GM23338 (cell line): ENCODE results near the gene ICAM2. TPM values are rescaled to one million over a fixed set of nuclear protein-coding genes. Genes with fewer than 3 reads are reported as not detected.

ENCODE experiments used
- ATAC-seq: fragments of 200-7000 bp; cut with Tn5 transposase; 3 replicates; pipeline ENCODE4 v1.9.1; 2020
- DNase-seq: peaks from one replicate; pipeline ENCODE4 v3.0.0-alpha.2; 2015; ENCODE audit warnings: low spot score
- H2AFZ ChIP-seq: fragments of 200-600 bp; sonication (generic); 2 replicates; pipeline ENCODE4 v1.8.0; 2016; ENCODE audit warnings: antibody characterized with exemption, mild to moderate bottlenecking, moderate library complexity
- H3F3A ChIP-seq: fragments of 200-600 bp; sonication (generic); replicated peaks from 2 replicates; pipeline ENCODE4 v1.8.0; 2017; ENCODE audit warnings: antibody characterized with exemption, mixed run types, low read depth
- H3K27ac ChIP-seq: fragments of 200-600 bp; sonication (generic); 2 replicates; pipeline ENCODE4 v1.6.1; 2016; ENCODE audit warnings: low read depth
- H3K27me3 ChIP-seq: fragments of 200-600 bp; sonication (generic); 2 replicates; pipeline ENCODE4 v1.8.0; 2016; ENCODE audit warnings: mild to moderate bottlenecking, mixed run types, moderate library complexity; ENCODE audit not compliant: insufficient read depth
- H3K36me3 ChIP-seq: fragments of 200-600 bp; sonication (generic); 2 replicates; pipeline ENCODE4 v1.8.0; 2016; ENCODE audit warnings: mild to moderate bottlenecking; ENCODE audit not compliant: insufficient read depth
- H3K4me1 ChIP-seq: fragments of 200-600 bp; sonication (generic); 2 replicates; pipeline ENCODE4 v1.8.0; 2016; ENCODE audit warnings: mild to moderate bottlenecking, moderate library complexity; ENCODE audit not compliant: insufficient read depth
- H3K4me2 ChIP-seq: fragments of 200-600 bp; sonication (generic); 2 replicates; pipeline ENCODE4 v1.7.1; 2017; ENCODE audit warnings: mixed run types
- H3K4me3 ChIP-seq: fragments of 200-600 bp; sonication (generic); 2 replicates; pipeline ENCODE4 v1.6.1; 2016; ENCODE audit warnings: mixed run types
- H3K79me2 ChIP-seq: fragments of 200-600 bp; sonication (generic); replicated peaks from 2 replicates; pipeline ENCODE4 v1.8.0; 2017; ENCODE audit warnings: mild to moderate bottlenecking; ENCODE audit not compliant: insufficient read depth
- H3K9me2 ChIP-seq: fragments of 200-600 bp; sonication (generic); 2 replicates; pipeline ENCODE4 v1.8.0; 2017; ENCODE audit not compliant: insufficient read depth
- H4K20me1 ChIP-seq: fragments of 200-600 bp; sonication (generic); replicated peaks from 2 replicates; pipeline ENCODE4 v1.8.0; 2017; ENCODE audit warnings: mild to moderate bottlenecking; ENCODE audit not compliant: insufficient read depth
- H3K27ac Mint-ChIP-seq: 2 replicates; pipeline ENCODE4 v1.8.0; 2020; ENCODE audit warnings: inconsistent platforms, mild to moderate bottlenecking, moderate library complexity, mixed read lengths
- H3K27me3 Mint-ChIP-seq: 3 replicates; pipeline ENCODE4 v1.8.0; 2022; ENCODE audit warnings: low read depth, mild to moderate bottlenecking, moderate library complexity, mixed read lengths, inconsistent platforms; ENCODE audit not compliant: insufficient read depth, poor library complexity
- H3K36me3 Mint-ChIP-seq: 3 replicates; pipeline ENCODE4 v1.8.0; 2021; ENCODE audit warnings: low read depth, mild to moderate bottlenecking, inconsistent platforms, moderate library complexity, mixed read lengths
- H3K4me1 Mint-ChIP-seq: 3 replicates; pipeline ENCODE4 v1.8.0; 2020; ENCODE audit warnings: mild to moderate bottlenecking, inconsistent platforms, mixed read lengths
- H3K4me3 Mint-ChIP-seq: 3 replicates; pipeline ENCODE4 v1.8.0; 2021; ENCODE audit warnings: moderate library complexity, mild to moderate bottlenecking, inconsistent platforms, mixed read lengths
- H3K9me3 Mint-ChIP-seq: 3 replicates; pipeline ENCODE4 v1.8.0; 2020; ENCODE audit warnings: moderate library complexity, mild to moderate bottlenecking, inconsistent platforms, mixed read lengths
- EZH2phosphoT487 ChIP-seq: fragments of 200-600 bp; sonication (generic); IDR thresholded peaks from one replicate; pipeline ENCODE4 v1.8.1; 2018; ENCODE audit warnings: antibody characterized with exemption; ENCODE audit not compliant: unreplicated experiment
- JUNB ChIP-seq: IDR thresholded peaks from one replicate; pipeline ENCODE4 v1.6.1; 2016; ENCODE audit warnings: antibody characterized with exemption; ENCODE audit not compliant: unreplicated experiment
- NANOG ChIP-seq: IDR thresholded peaks from 2 replicates; pipeline ENCODE4 v1.6.1; 2016; ENCODE audit warnings: antibody characterized with exemption, borderline replicate concordance
- STAT1 ChIP-seq: IDR thresholded peaks from one replicate; pipeline ENCODE4 v1.6.1; 2016; ENCODE audit warnings: antibody characterized with exemption; ENCODE audit not compliant: unreplicated experiment
- ZNF114 ChIP-seq: fragments of 250-450 bp; sonication (Bioruptor Pico); IDR thresholded peaks from 2 replicates; pipeline ENCODE4 v1.5.0; 2020; ENCODE audit warnings: mild to moderate bottlenecking, moderate library complexity
- ZNF331 ChIP-seq: fragments of 250-450 bp; sonication (Bioruptor Pico); IDR thresholded peaks from 2 replicates; pipeline ENCODE4 v1.5.0; 2020; ENCODE audit warnings: low read depth, mild to moderate bottlenecking, moderate library complexity
- polyA plus RNA-seq: library from polyadenylated mRNA; unstranded; fragments of >200 nt; fragmentation: Nextera tagmentation; extraction: Ambion mirVana; gene quantifications from 2 replicates; pipeline ENCODE4 v1.2.1, GENCODE V29; 2016
- total RNA-seq: library from RNA; depleted of rRNA; stranded (reverse); fragments of >200 nt; shearing (Covaris generic); gene quantifications from 2 replicates; pipeline ENCODE4 v1.2.3, GENCODE V29; 2014
- TF ChIP-seq, protein P1 (sequence below): IDR thresholded peaks from 2 replicates; pipeline ENCODE4 v1.6.1; 2016; ENCODE audit warnings: antibody characterized with exemption
- TF ChIP-seq, protein P2 (sequence below): fragments of 250-450 bp; sonication (Bioruptor Pico); IDR thresholded peaks from 2 replicates; pipeline ENCODE4 v1.5.0; 2020; ENCODE audit warnings: mild to moderate bottlenecking, moderate library complexity
- TF ChIP-seq, protein P3 (sequence below), 2 experiments: fragments of 200-600 bp in 1 of 2; sonication (generic) in 1 of 2; conservative IDR thresholded peaks; 2 replicates each; pipeline versions ENCODE4 v1.5.1 to v1.6.1; 2016 to 2017; ENCODE audit warnings: antibody characterized with exemption in 2 of 2, low read depth in 2 of 2, mild to moderate bottlenecking in 2 of 2, moderate library complexity in 1 of 2

ICAM2 gene
- total and polyA plus RNA-seq, 2 experiments from 2014 or later: 0.31 to 0.86 TPM

DNA sequence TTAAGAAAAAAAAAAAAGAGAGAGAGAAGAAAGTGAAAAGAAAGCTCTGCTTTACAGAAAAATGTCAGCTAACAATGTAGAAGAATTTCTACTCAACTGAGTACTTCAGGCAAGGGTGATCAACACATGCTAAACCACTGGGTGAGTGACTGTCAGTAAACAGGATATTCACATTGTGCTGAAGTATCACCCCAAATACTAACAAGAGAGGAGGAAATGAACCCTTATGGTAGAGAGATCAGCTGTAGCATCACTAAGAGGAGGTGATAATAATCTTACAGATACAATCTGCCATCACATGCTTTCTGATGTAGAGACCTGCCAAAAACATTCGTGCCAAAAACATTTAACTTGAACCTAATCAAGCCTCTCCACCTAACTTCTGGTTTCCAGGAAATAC, 30.7 kb upstream of the ICAM2 start:
- TF ChIP-seq ZNF331 (CRISPR knock-in tag) (no peak), NANOG (no peak), JUNB (no peak), ZNF114 (CRISPR knock-in tag) (no peak), STAT1 (no peak), EZH2phosphoT487 (no peak)
- TF ChIP-seq, protein P1, sequence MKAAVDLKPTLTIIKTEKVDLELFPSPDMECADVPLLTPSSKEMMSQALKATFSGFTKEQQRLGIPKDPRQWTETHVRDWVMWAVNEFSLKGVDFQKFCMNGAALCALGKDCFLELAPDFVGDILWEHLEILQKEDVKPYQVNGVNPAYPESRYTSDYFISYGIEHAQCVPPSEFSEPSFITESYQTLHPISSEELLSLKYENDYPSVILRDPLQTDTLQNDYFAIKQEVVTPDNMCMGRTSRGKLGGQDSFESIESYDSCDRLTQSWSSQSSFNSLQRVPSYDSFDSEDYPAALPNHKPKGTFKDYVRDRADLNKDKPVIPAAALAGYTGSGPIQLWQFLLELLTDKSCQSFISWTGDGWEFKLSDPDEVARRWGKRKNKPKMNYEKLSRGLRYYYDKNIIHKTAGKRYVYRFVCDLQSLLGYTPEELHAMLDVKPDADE: no peak
- TF ChIP-seq, protein P2, sequence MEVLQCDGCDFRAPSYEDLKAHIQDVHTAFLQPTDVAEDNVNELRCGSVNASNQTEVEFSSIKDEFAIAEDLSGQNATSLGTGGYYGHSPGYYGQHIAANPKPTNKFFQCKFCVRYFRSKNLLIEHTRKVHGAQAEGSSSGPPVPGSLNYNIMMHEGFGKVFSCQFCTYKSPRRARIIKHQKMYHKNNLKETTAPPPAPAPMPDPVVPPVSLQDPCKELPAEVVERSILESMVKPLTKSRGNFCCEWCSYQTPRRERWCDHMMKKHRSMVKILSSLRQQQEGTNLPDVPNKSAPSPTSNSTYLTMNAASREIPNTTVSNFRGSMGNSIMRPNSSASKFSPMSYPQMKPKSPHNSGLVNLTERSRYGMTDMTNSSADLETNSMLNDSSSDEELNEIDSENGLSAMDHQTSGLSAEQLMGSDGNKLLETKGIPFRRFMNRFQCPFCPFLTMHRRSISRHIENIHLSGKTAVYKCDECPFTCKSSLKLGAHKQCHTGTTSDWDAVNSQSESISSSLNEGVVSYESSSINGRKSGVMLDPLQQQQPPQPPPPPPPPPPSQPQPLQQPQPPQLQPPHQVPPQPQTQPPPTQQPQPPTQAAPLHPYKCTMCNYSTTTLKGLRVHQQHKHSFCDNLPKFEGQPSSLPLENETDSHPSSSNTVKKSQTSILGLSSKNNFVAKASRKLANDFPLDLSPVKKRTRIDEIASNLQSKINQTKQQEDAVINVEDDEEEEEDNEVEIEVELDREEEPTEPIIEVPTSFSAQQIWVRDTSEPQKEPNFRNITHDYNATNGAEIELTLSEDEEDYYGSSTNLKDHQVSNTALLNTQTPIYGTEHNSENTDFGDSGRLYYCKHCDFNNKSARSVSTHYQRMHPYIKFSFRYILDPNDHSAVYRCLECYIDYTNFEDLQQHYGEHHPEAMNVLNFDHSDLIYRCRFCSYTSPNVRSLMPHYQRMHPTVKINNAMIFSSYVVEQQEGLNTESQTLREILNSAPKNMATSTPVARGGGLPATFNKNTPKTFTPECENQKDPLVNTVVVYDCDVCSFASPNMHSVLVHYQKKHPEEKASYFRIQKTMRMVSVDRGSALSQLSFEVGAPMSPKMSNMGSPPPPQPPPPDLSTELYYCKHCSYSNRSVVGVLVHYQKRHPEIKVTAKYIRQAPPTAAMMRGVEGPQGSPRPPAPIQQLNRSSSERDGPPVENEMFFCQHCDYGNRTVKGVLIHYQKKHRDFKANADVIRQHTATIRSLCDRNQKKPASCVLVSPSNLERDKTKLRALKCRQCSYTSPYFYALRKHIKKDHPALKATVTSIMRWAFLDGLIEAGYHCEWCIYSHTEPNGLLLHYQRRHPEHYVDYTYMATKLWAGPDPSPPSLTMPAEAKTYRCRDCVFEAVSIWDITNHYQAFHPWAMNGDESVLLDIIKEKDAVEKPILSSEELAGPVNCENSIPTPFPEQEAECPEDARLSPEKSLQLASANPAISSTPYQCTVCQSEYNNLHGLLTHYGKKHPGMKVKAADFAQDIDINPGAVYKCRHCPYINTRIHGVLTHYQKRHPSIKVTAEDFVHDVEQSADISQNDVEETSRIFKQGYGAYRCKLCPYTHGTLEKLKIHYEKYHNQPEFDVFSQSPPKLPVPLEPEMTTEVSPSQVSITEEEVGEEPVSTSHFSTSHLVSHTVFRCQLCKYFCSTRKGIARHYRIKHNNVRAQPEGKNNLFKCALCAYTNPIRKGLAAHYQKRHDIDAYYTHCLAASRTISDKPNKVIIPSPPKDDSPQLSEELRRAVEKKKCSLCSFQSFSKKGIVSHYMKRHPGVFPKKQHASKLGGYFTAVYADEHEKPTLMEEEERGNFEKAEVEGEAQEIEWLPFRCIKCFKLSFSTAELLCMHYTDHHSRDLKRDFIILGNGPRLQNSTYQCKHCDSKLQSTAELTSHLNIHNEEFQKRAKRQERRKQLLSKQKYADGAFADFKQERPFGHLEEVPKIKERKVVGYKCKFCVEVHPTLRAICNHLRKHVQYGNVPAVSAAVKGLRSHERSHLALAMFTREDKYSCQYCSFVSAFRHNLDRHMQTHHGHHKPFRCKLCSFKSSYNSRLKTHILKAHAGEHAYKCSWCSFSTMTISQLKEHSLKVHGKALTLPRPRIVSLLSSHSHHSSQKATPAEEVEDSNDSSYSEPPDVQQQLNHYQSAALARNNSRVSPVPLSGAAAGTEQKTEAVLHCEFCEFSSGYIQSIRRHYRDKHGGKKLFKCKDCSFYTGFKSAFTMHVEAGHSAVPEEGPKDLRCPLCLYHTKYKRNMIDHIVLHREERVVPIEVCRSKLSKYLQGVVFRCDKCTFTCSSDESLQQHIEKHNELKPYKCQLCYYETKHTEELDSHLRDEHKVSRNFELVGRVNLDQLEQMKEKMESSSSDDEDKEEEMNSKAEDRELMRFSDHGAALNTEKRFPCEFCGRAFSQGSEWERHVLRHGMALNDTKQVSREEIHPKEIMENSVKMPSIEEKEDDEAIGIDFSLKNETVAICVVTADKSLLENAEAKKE: no peak
- TF ChIP-seq, protein P3, sequence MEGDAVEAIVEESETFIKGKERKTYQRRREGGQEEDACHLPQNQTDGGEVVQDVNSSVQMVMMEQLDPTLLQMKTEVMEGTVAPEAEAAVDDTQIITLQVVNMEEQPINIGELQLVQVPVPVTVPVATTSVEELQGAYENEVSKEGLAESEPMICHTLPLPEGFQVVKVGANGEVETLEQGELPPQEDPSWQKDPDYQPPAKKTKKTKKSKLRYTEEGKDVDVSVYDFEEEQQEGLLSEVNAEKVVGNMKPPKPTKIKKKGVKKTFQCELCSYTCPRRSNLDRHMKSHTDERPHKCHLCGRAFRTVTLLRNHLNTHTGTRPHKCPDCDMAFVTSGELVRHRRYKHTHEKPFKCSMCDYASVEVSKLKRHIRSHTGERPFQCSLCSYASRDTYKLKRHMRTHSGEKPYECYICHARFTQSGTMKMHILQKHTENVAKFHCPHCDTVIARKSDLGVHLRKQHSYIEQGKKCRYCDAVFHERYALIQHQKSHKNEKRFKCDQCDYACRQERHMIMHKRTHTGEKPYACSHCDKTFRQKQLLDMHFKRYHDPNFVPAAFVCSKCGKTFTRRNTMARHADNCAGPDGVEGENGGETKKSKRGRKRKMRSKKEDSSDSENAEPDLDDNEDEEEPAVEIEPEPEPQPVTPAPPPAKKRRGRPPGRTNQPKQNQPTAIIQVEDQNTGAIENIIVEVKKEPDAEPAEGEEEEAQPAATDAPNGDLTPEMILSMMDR (conservative IDR thresholded peaks at IDR 0.05; ENCODE audit: low read depth in 2 of 2): no peak

More for the DNA sequence above, 30.7 kb upstream of the ICAM2 start:
- Histone ChIP-seq H3K27me3 (no peaks in the 10 kb centered on the region), H3K9me2 (0 out of 2 replicates have a peak, but pooled peaks cover 3% of the 10 kb centered on the region), H3K36me3 (no peaks in the 10 kb centered on the region), H4K20me1 (no peaks in the 10 kb centered on the region), H2AFZ (no peak overlapping the region), H3K79me2 (no peaks in the 10 kb centered on the region), H3K27ac (no peak overlapping the region), H3K4me1 (peaks cover 5% of the 10 kb centered on the region; the same call in 1 of the 2 replicates), H3F3A (no peaks in the 10 kb centered on the region), H3K4me2 (no peak overlapping the region), H3K4me3 (no peak overlapping the region)
- Mint-ChIP-seq H3K27me3 (peaks cover 11% of the 10 kb centered on the region), H3K4me3 (no peak overlapping the region), H3K27ac (no peak overlapping the region), H3K36me3 (no peaks in the 10 kb centered on the region), H3K4me1 (peaks cover 11% of the 10 kb centered on the region), H3K9me3 (no peaks in the 10 kb centered on the region)
- DNase-seq (no peak), ATAC-seq (no peak)
